Activated CD8-positive, alpha-beta memory T cell treated with anti-CD3 and anti-CD28 coated beads for 36 hours (primary cell): ENCODE results near the gene TIAM1. TPM values are rescaled to one million over a fixed set of nuclear protein-coding genes. Genes with fewer than 3 reads are reported as not detected.

Experiments
- CTCF ChIA-PET: fragments of 350-600 bp; sonication (Branson Sonifier 250); formaldehyde crosslinking; loops from one replicate; lab custom pipeline; 2021; ENCODE audit warnings: antibody characterized with exemption; lab: Charles Lee
- POLR2A ChIA-PET: fragments of 350-600 bp; sonication (Branson Sonifier 250); formaldehyde crosslinking; loops from one replicate; lab custom pipeline; 2021; ENCODE audit warnings: antibody characterized with exemption; lab: Charles Lee
- total RNA-seq, 2 experiments: library from RNA; stranded (reverse); gene quantifications; one replicate each; pipeline ENCODE4 v1.2.3, GENCODE V29; 2021

The TIAM1 gene
- total RNA-seq, 2 experiments from 2014 or later: 28.8 to 31.0 TPM

- ChIA-PET POLR2A (interaction anchor here (0.6 to 1.7 kb wide), 4 partner anchors 12 to 826 kb away, joined by 3 to 15 read pairs (median 4); no protein-coding TSS in a partner anchor), CTCF (interaction anchor here (0.6 to 2.1 kb wide), 3 partner anchors 15 to 71 kb away, joined by 3 to 5 read pairs (median 4); no protein-coding TSS in a partner anchor)
These were observed 10.8 kb upstream of the TIAM1 start for GRCh38 chr21:31354604-31355443.

GRCh38 chr21:31354122-31354521 is 10.1 kb upstream of the TIAM1 start:
- CTCF ChIA-PET: interaction anchor here (1.2 to 2.1 kb wide), 3 partner anchors 12 to 72 kb away, joined by 4 to 6 read pairs (median 5); no protein-coding TSS in a partner anchor
- POLR2A ChIA-PET: interaction anchor here (1.7 kb wide), 1 partner anchor 11 kb away, joined by 6 read pairs; no protein-coding TSS in a partner anchor

- CTCF ChIA-PET: interaction anchor here (1.2 kb wide), 1 partner anchor 10 kb away, joined by 6 read pairs; no protein-coding TSS in a partner anchor
- POLR2A ChIA-PET: interaction anchor here (0.5 kb wide), 1 partner anchor 12 kb away, joined by 3 read pairs; no protein-coding TSS in a partner anchor
These were observed 8.8 kb upstream of the TIAM1 start for GRCh38 chr21:31352836-31353235.

- ChIA-PET CTCF (no interaction called here), POLR2A (no interaction called here)
These were observed 7.9 kb upstream of the TIAM1 start for GRCh38 chr21:31351960-31352359.

GRCh38 chr21:31351438-31351837 is 7.4 kb upstream of the TIAM1 start:
- ChIA-PET CTCF (no interaction called here), POLR2A (no interaction called here)

- ChIA-PET POLR2A (no interaction called here), CTCF (interaction anchor here (0.7 kb wide), 1 partner anchor 165 kb away, joined by 3 read pairs; no protein-coding TSS in a partner anchor)
These were observed 5.1 kb upstream of the TIAM1 start for GRCh38 chr21:31349208-31349607.

GRCh38 chr21:31348188-31348587 is 4.1 kb upstream of the TIAM1 start:
- POLR2A ChIA-PET: no interaction called here
- CTCF ChIA-PET: no interaction called here

GRCh38 chr21:31347435-31348032 is 3.5 kb upstream of the TIAM1 start:
- POLR2A ChIA-PET: no interaction called here
- CTCF ChIA-PET: no interaction called here

GRCh38 chr21:31346256-31346821 is 2.3 kb upstream of the TIAM1 start:
- CTCF ChIA-PET: interaction anchor here (1.4 kb wide), 1 partner anchor 19 kb away, joined by 3 read pairs; no protein-coding TSS in a partner anchor
- POLR2A ChIA-PET: no interaction called here

- CTCF ChIA-PET: no interaction called here
- POLR2A ChIA-PET: no interaction called here
These were observed 1.1 kb upstream of the TIAM1 start for GRCh38 chr21:31345136-31345535.

GRCh38 chr21:31343030-31343510 is 991 bp downstream of the TIAM1 start:
- CTCF ChIA-PET: interaction anchor here (0.7 to 1.1 kb wide), 3 partner anchors 11 to 237 kb away, joined by 3 to 6 read pairs (median 3); no protein-coding TSS in a partner anchor
- POLR2A ChIA-PET: interaction anchor here (1.1 to 1.7 kb wide), 3 partner anchors 11 to 215 kb away, joined by 6 to 7 read pairs (median 6); no protein-coding TSS in a partner anchor

GRCh38 chr21:31342348-31342747 is 1.7 kb downstream of the TIAM1 start:
- POLR2A ChIA-PET: interaction anchor here (1.4 kb wide), 1 partner anchor 12 kb away, joined by 6 read pairs; no protein-coding TSS in a partner anchor
- CTCF ChIA-PET: interaction anchor here (1.1 kb wide), 1 partner anchor 11 kb away, joined by 6 read pairs; no protein-coding TSS in a partner anchor

GRCh38 chr21:31340942-31341487 is 3.0 kb downstream of the TIAM1 start:
- CTCF ChIA-PET: no interaction called here
- POLR2A ChIA-PET: interaction anchor here (0.7 kb wide), 1 partner anchor 12 kb away, joined by 3 read pairs; no protein-coding TSS in a partner anchor

GRCh38 chr21:31340514-31340913 is 3.5 kb downstream of the TIAM1 start:
- POLR2A ChIA-PET: interaction anchor here (0.7 kb wide), 1 partner anchor 12 kb away, joined by 3 read pairs; no protein-coding TSS in a partner anchor
- CTCF ChIA-PET: interaction anchor here (1.7 kb wide), 1 partner anchor 14 kb away, joined by 5 read pairs; no protein-coding TSS in a partner anchor

GRCh38 chr21:31339721-31340120 is 4.3 kb downstream of the TIAM1 start:
- CTCF ChIA-PET: interaction anchor here (0.7 to 1.7 kb wide), 2 partner anchors 13 to 15 kb away, joined by 3 to 5 read pairs; no protein-coding TSS in a partner anchor
- POLR2A ChIA-PET: interaction anchor here (0.9 kb wide), 1 partner anchor 219 kb away, joined by 3 read pairs; no protein-coding TSS in a partner anchor

GRCh38 chr21:31338908-31339368 is 5.1 kb downstream of the TIAM1 start:
- ChIA-PET POLR2A (interaction anchor here (0.9 kb wide), 1 partner anchor 220 kb away, joined by 3 read pairs; no protein-coding TSS in a partner anchor), CTCF (interaction anchor here (0.6 to 1.7 kb wide), 2 partner anchors 15 to 38 kb away, joined by 3 to 5 read pairs; no protein-coding TSS in a partner anchor)

- ChIA-PET CTCF (interaction anchor here (0.6 kb wide), 1 partner anchor 38 kb away, joined by 3 read pairs; no protein-coding TSS in a partner anchor), POLR2A (no interaction called here)
These were observed 5.8 kb downstream of the TIAM1 start for GRCh38 chr21:31337996-31338907.
